ENCODE results near the gene SNTG2. TPM values are rescaled to one million over a fixed set of nuclear protein-coding genes. Genes with fewer than 3 reads are reported as not detected.

Gene SNTG2
- total RNA-seq, 4 donors from 2014 or later, result 4.2 to 14.2 (median 9.2) TPM

- 81 to 83% methylated on average over 9 of the region's 9 CpGs for WGBS, 2 donors
- Histone ChIP-seq H3K4me1 (peaks cover 10% of the 10 kb centered on the region in 2 donors), H3K9me3 (no peaks in the 10 kb centered on the region), H3K27me3 (no peaks in the 10 kb centered on the region), H3K27ac (no peak overlapping the region), H3K4me3 (replicated peaks in 1 of 3) (no peak overlapping the region), H3K36me3 (no peaks in the 10 kb centered on the region)
- DNase-seq, result no peak
- intact Hi-C loops (cut with DNase I), result no loop called here
- TF ChIP-seq CTCF (IDR thresholded peaks at IDR 0.05) (no peak), POLR2A (IDR thresholded peaks at IDR 0.05) (no peak)
Measured at GRCh38 chr2:1367601-1368000, 417.0 kb downstream of the SNTG2 start.

GRCh38 chr2:1369905-1370304, 419.3 kb downstream of the SNTG2 start:
- no peaks in the 10 kb centered on the region for H3K27me3 ChIP-seq
- intact Hi-C loops (cut with DNase I), result no loop called here
- peaks cover 10% of the 10 kb centered on the region in 2 donors for H3K4me1 ChIP-seq
- H3K27ac ChIP-seq, result no peak overlapping the region
- H3K9me3 ChIP-seq, result no peaks in the 10 kb centered on the region
- H3K4me3 ChIP-seq (replicated peaks in 1 of 3), result no peak overlapping the region
- DNase-seq, result no peak
- TF ChIP-seq CTCF (IDR thresholded peaks at IDR 0.05), result no peak
- TF ChIP-seq POLR2A (IDR thresholded peaks at IDR 0.05), result no peak
- H3K36me3 ChIP-seq, result no peaks in the 10 kb centered on the region
- 88 to 93% methylated on average over 10 of the region's 10 CpGs for WGBS, 2 donors

GRCh38 chr2:1370461-1370860, 419.8 kb downstream of the SNTG2 start:
- DNase-seq, result no peak
- WGBS, 2 donors, result 80 to 81% methylated on average over 4 of the region's 4 CpGs
- intact Hi-C loops (cut with DNase I), result no loop called here
- Histone ChIP-seq H3K36me3 (no peaks in the 10 kb centered on the region), H3K27me3 (no peaks in the 10 kb centered on the region), H3K4me3 (replicated peaks in 1 of 3) (no peak overlapping the region), H3K9me3 (no peaks in the 10 kb centered on the region), H3K4me1 (peaks cover 9 to 10% of the 10 kb centered on the region in 2 donors), H3K27ac (no peak overlapping the region)
- TF ChIP-seq POLR2A (IDR thresholded peaks at IDR 0.05) (no peak), CTCF (IDR thresholded peaks at IDR 0.05) (no peak)

GRCh38 chr2:1371082-1371481, 420.4 kb downstream of the SNTG2 start:
- no peaks in the 10 kb centered on the region for H3K27me3 ChIP-seq
- H3K27ac ChIP-seq, result no peak overlapping the region
- TF ChIP-seq POLR2A (IDR thresholded peaks at IDR 0.05) (no peak), CTCF (IDR thresholded peaks at IDR 0.05) (no peak)

GRCh38 chr2:1373830-1374229, 423.2 kb downstream of the SNTG2 start:
- intact Hi-C loops (cut with DNase I), result no loop called here
- no peak for TF ChIP-seq POLR2A (IDR thresholded peaks at IDR 0.05)
- no peak for TF ChIP-seq CTCF (IDR thresholded peaks at IDR 0.05)
- Histone ChIP-seq H3K4me1 (peaks cover 0 to 8% of the 10 kb centered on the region in 2 donors), H3K36me3 (no peaks in the 10 kb centered on the region), H3K4me3 (replicated peaks in 1 of 3) (no peak overlapping the region), H3K9me3 (no peaks in the 10 kb centered on the region), H3K27ac (no peak overlapping the region), H3K27me3 (no peaks in the 10 kb centered on the region)
- DNase-seq, result no peak
- WGBS, 2 donors, result 89 to 91% methylated on average over 12 of the region's 12 CpGs

More at GRCh38 chr2:1371082-1371481, 420.4 kb downstream of the SNTG2 start:
- Histone ChIP-seq H3K4me3 (replicated peaks in 1 of 3) (no peak overlapping the region), H3K9me3 (no peaks in the 10 kb centered on the region), H3K36me3 (no peaks in the 10 kb centered on the region), H3K4me1 (peaks cover 3 to 5% of the 10 kb centered on the region in 2 donors)
- WGBS, 2 donors, result 91 to 92% methylated on average over 11 of the region's 11 CpGs
- intact Hi-C loops (cut with DNase I), result no loop called here
- DNase-seq, result no peak
